ENCODE results near the gene PPM1L.

The PPM1L gene

DNA sequence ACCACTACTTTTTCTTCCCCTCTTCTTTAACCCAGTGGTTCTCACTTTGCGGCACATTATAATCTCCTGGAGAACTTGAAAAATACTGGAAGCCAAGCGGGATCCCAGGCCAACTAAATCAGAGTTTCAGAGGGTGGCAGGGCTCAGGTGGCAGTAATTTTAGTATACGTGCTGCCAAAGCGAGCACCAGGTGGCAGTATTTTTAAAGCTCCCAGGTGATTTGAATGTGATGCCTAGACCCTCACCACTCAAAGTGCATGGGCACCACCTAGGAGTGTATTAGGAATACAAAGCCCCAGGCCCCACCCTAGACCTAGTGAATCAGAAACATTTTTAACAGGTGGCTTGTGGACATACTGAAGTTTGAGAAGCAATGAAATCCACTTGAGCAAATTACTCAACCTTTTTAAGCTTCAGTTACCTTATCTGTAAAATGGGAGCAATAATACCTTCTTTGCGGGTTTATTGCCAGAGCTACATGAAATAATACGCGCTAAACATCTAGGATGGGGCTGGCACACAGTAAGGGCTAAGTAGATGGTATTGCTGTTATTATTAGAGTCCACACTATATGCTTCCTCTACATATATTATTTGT lies 340.8 kb downstream of the PPM1L start:
- no peak for DNase-seq (ENCODE audit: low read depth, low spot score)
- no peak overlapping the region for H3K4me3 ChIP-seq (ENCODE audit: low read depth, low read length)
- in situ Hi-C loops (cut with HindIII; ENCODE audit: low sequenced_read_pairs) = no loop called here
- TF ChIP-seq CTCF (IDR thresholded peaks at IDR 0.05; ENCODE audit: low read depth, low read length) = peak; percentile 42

GRCh38 chr3:161100994-161101393 lies 345.0 kb downstream of the PPM1L start:
- DNase-seq (ENCODE audit: low read depth, low spot score) = no peak
- no peak for TF ChIP-seq CTCF (IDR thresholded peaks at IDR 0.05; ENCODE audit: low read depth, low read length)
- no peak overlapping the region for H3K4me3 ChIP-seq (ENCODE audit: low read depth, low read length)
- in situ Hi-C loops (cut with HindIII; ENCODE audit: low sequenced_read_pairs) = no loop called here

DNA sequence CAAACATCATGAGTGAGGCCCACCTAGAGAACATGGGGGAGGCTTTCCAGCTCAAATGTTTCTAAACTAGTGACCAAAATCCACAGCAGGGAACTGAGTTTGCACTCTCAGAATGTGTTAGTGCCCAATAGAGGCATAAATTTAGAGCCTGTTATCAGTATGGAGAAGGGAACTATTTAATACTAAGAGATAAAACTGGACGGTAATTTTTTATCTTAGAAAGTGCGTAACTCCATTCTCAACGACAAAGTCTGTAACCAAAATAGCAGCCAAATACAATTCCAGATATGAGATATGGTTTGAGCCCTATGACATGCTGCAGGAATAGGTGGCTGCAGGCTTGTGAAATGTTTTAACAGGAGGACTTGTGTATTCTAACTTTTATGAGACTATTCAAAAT lies 345.6 kb downstream of the PPM1L start:
- TF ChIP-seq CTCF (IDR thresholded peaks at IDR 0.05; ENCODE audit: low read depth, low read length) = no peak
- DNase-seq (ENCODE audit: low read depth, low spot score) = no peak
- H3K4me3 ChIP-seq (ENCODE audit: low read depth, low read length) = no peak overlapping the region
- in situ Hi-C loops (cut with HindIII; ENCODE audit: low sequenced_read_pairs) = no loop called here

DNA sequence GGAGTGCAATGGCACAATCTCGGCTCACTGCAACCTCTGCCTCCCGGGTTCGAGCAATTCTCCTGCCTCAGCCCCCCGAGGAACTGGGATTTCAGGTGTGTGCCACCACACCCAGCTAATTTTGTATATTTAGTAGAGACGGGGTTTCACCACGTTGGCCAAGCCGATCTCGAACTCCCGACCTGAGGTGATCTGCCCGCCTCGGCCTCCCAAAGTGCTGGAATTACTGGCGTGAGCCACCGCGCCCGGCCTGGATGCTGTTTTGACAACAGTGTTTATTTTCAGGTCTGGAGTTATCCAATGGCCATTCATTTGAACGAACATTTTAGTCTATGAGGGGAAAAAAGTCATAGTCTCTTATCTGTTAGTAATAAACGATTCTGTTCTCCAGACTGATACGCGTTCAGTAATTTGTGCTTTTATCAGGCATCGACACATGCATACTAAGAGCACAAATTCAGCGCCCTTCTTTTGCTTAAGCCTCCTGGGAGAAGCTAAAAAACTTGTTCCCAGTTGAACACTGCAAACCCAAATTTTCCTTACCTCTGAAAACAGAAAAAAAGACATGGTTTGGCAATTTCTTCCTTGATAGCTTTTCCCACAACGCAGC lies 347.9 kb downstream of the PPM1L start:
- H3K4me3 ChIP-seq (ENCODE audit: low read depth, low read length) = peak overlapping the region; percentile 63
- DNase-seq (ENCODE audit: low read depth, low spot score) = no peak
- TF ChIP-seq CTCF (IDR thresholded peaks at IDR 0.05; ENCODE audit: low read depth, low read length) = no peak
- in situ Hi-C loops (cut with HindIII; ENCODE audit: low sequenced_read_pairs) = no loop called here

DNA sequence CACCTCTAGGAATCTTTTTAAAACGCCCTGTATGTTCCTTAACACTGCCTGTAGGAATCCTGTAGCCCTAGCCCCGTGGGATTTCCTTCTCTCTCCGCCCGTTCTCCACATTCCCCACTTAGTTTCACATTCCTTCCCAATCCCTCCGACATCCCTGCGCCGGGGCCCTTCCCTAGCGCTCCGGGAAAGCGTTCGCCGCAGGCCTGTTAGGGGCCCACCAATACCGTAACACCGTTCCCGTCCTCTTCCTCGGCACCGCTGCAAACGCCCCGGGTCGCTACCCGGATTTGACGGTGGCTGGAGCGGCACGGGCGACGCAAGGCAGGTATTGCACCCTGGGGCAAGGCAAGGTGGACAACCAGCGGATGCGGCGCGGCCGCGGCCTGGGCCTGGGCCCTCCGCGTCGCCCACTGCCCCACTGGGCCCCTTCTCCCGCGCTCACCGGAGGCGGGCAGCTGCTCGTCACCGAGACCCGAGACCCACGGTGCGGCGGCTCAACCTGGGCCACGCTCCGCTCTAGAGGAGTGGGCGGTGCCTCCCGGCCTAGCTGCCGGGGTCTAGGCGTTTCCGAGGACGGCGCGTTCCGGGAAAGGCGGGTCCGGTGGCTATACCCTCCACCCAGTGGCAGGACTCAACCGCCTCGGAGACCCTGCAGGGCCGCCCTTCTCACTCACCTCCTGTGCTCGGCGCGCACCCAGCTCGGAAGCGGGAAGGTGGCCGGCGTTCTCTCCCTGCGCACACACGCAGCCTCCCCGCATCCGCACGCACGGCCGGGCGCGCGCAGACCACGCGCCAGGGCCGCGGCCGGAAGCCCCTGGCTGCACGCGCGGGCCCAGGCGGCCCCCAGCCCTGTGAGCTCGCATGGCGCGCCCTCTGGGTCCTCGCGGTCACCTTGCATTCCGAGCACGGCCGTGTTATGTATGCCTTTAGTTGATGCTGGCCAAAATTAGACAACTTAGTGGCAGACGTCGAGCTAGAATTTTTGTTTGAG lies 348.8 kb downstream of the PPM1L start, which contains the start of gene B3GALNT1:
Gene B3GALNT1, minus strand, starts transcription at position 789 of the 991 bp plus-strand sequence. CDS start 18,595 bp downstream, outside the sequence.
- H3K4me3 ChIP-seq (ENCODE audit: low read depth, low read length) = peak within 1 kb of the TSS; percentile 63
- in situ Hi-C loops (cut with HindIII; ENCODE audit: low sequenced_read_pairs) = no loop called here
- DNase-seq (ENCODE audit: low read depth, low spot score) = peak; percentile 62
- TF ChIP-seq CTCF (IDR thresholded peaks at IDR 0.05; ENCODE audit: low read depth, low read length) = no peak

- in situ Hi-C loops (cut with HindIII; ENCODE audit: low sequenced_read_pairs) = no loop called here
- H3K4me3 ChIP-seq (ENCODE audit: low read depth, low read length) = no peak overlapping the region
- TF ChIP-seq CTCF (IDR thresholded peaks at IDR 0.05; ENCODE audit: low read depth, low read length) = no peak
- DNase-seq (ENCODE audit: low read depth, low spot score) = no peak
Measured at GRCh38 chr3:161107311-161107710, 351.3 kb downstream of the PPM1L start.
